ENCODE data around the gene VILL. TPM values are rescaled to one million over a fixed set of nuclear protein-coding genes. Genes with fewer than 3 reads are reported as not detected.
A peak's percentile ranks its signal among the peaks of the same experiment; 100 is the strongest.

Gene VILL
- 10 to 100 TPM; 11.0 to 17.4 (median 15.4) TPM for total RNA-seq

- DNase-seq (ENCODE audit: low spot score in 2 of 2): no peak
- Histone ChIP-seq H3K9me3 (no peaks in the 10 kb centered on the region), H3K27me3 (no peaks in the 10 kb centered on the region), H3K4me1 (peaks cover 0 to 3% of the 10 kb centered on the region in 2 donors), H3K4me3 (no peak within 1 kb of the TSS), H3K27ac (no peak within 1 kb of the TSS), H3K36me3 (no peaks in the 10 kb centered on the region)
- no peak for TF ChIP-seq POLR2A (IDR thresholded peaks at IDR 0.05)
- no peak for TF ChIP-seq POLR2AphosphoS5 (IDR thresholded peaks at IDR 0.05)
- TF ChIP-seq CTCF (IDR thresholded peaks at IDR 0.05): no peak
- intact Hi-C loops (cut with DNase I; ENCODE audit: low total_unique reads): no loop called here
Observed at GRCh38 chr3:37990527-37990926, at the start of gene VILL. VILL (plus strand) TSS chr3:37990786; CDS start chr3:37993673, 2,887 bp downstream.

- Histone ChIP-seq H3K27ac (peak overlapping the region; percentile 66 to 83), H3K4me3 (no peak overlapping the region), H3K27me3 (no peaks in the 10 kb centered on the region), H3K36me3 (no peaks in the 10 kb centered on the region), H3K4me1 (peaks cover 21 to 23% of the 10 kb centered on the region in 2 donors), H3K9me3 (no peaks in the 10 kb centered on the region)
- no peak for TF ChIP-seq CTCF (IDR thresholded peaks at IDR 0.05)
- TF ChIP-seq POLR2A (IDR thresholded peaks at IDR 0.05): no peak
- no peak for TF ChIP-seq POLR2AphosphoS5 (IDR thresholded peaks at IDR 0.05)
- no peak for DNase-seq (ENCODE audit: low spot score in 2 of 2)
- intact Hi-C loops (cut with DNase I; ENCODE audit: low total_unique reads): no loop called here
Observed at GRCh38 chr3:37941608-37942508, 48.7 kb upstream of the VILL start.

DNA sequence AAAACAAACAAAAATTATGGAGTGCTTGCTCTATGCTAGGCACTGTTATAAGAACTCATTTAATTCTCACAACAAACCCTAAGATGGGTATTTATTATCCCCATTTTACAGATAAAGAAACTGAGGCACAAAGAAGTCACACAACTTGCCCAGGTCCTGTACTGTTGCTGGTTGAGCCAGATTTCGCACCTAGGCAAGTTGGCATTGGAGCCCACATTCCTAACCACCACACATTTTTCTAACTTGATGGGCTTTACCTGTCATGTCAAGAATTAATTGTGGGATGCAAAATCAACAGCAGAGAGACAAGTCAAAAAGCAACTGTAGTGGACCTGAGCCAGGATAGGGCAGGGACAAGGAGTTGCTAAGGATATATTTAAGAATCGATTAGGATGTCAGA is 47.9 kb upstream of the VILL start:
- TF ChIP-seq CTCF (IDR thresholded peaks at IDR 0.05) (no peak), POLR2A (IDR thresholded peaks at IDR 0.05) (no peak), POLR2AphosphoS5 (IDR thresholded peaks at IDR 0.05) (no peak)
- H3K27ac ChIP-seq: peak overlapping the region; percentile 66 to 83
- intact Hi-C loops (cut with DNase I; ENCODE audit: low total_unique reads): no loop called here
- no peaks in the 10 kb centered on the region for H3K9me3 ChIP-seq
- no peak for DNase-seq (ENCODE audit: low spot score in 2 of 2)
- no peak overlapping the region for H3K4me3 ChIP-seq
- no peaks in the 10 kb centered on the region for H3K36me3 ChIP-seq
- no peaks in the 10 kb centered on the region for H3K27me3 ChIP-seq
- H3K4me1 ChIP-seq: peaks cover 21 to 23% of the 10 kb centered on the region in 2 donors

DNA sequence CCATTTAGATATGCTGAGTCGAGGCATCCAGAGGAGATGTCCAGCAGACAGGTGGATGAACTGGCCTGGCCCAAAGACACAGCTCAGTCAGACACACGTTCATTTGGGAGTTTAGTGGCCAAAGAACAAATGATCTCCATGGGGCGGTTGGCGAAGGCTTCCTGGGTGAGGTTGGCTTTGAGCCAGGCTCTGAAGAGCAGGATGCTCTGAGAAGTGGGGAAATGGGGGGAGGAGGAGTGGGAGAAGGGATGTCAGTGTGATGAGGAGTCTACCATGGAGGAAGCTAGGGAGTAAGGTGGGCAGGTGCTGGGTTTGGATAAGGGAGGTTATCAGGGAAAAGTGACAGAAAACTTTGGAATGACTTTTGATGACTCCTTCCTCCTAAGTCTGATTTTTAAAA is 47.5 kb upstream of the VILL start:
- Histone ChIP-seq H3K36me3 (no peaks in the 10 kb centered on the region), H3K27me3 (no peaks in the 10 kb centered on the region), H3K4me1 (peaks cover 21 to 23% of the 10 kb centered on the region in 2 donors), H3K4me3 (no peak overlapping the region), H3K9me3 (no peaks in the 10 kb centered on the region), H3K27ac (peak overlapping the region; percentile 66 to 83)
- intact Hi-C loops (cut with DNase I; ENCODE audit: low total_unique reads): no loop called here
- TF ChIP-seq CTCF (IDR thresholded peaks at IDR 0.05) (no peak), POLR2A (IDR thresholded peaks at IDR 0.05) (no peak), POLR2AphosphoS5 (IDR thresholded peaks at IDR 0.05) (no peak)
- no peak for DNase-seq (ENCODE audit: low spot score in 2 of 2)

DNA sequence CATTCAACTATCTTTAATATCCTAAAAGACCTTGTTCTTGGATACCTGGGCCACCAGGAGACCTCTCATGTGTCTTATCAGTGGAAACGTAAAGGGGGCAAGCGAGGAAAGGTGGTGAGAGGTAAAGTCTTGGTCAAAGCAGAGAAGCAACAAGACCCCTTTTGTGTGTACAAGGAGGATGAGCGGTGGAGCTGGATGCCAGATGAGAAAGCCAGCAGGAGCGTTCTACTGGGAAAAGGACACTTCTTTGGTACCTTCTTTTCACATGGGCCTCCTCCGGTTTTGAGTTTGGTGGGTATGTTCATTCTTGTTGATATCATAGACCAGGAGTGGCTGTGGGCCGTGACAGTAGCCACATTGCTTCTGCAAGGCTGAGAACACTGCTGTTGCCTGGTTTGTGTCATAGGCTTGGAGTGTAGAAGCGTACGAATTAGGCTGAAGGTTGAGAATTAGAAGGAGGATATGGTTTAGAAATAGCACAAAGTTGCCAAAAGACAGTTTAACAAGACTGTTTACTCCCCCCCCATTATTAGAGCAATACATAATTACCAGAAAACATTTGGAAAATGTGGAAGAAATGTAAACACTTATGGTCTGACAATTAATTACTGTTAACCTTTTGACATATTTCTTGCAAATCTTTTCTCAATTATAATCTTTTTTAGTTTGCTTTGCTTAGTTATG is 46.8 kb upstream of the VILL start:
- Histone ChIP-seq H3K4me3 (no peak overlapping the region), H3K27me3 (no peaks in the 10 kb centered on the region), H3K36me3 (no peaks in the 10 kb centered on the region), H3K4me1 (peaks cover 21 to 23% of the 10 kb centered on the region in 2 donors), H3K27ac (peak overlapping the region; percentile 66 to 83), H3K9me3 (no peaks in the 10 kb centered on the region)
- no peak for DNase-seq (ENCODE audit: low spot score in 2 of 2)
- no peak for TF ChIP-seq CTCF (IDR thresholded peaks at IDR 0.05)
- TF ChIP-seq POLR2AphosphoS5 (IDR thresholded peaks at IDR 0.05): no peak
- TF ChIP-seq POLR2A (IDR thresholded peaks at IDR 0.05): no peak
- intact Hi-C loops (cut with DNase I; ENCODE audit: low total_unique reads): no loop called here
